Tibial artery (tissue), 4 donors: ENCODE measurements around the gene RASSF8.

Experiments used
- DNase-seq, 2 donors: peaks; one replicate each; pipeline ENCODE4 v3.0.0-alpha.2; 2019
- H3K27ac ChIP-seq, 2 donors: fragments of 200-600 bp; sonication (generic) in 1 of 2; 1 replicate in 1 of 2; 2 replicates in 1 of 2; pipeline ENCODE4 v1.5.1; 2018 to 2019; ENCODE audit warnings: mild to moderate bottlenecking in 1 of 2
- H3K27me3 ChIP-seq, 2 donors: fragments of 200-600 bp; sonication (generic) in 1 of 2; one replicate each; pipeline versions ENCODE4 v1.5.1 to v1.6.0; 2016 to 2019
- H3K36me3 ChIP-seq, 3 donors: fragments of 200-600 bp; sonication (generic) in 2 of 3; one replicate each; pipeline ENCODE4 v1.5.1; 2016 to 2019; ENCODE audit warnings: mild to moderate bottlenecking in 2 of 3
- H3K4me1 ChIP-seq, 4 donors: fragments of 200-600 bp; sonication (generic) in 2 of 4; 1 replicate in 3 of 4; 2 replicates in 1 of 4; pipeline ENCODE4 v1.5.1; 2016 to 2019
- H3K4me3 ChIP-seq, 2 donors: fragments of 200-600 bp; sonication (generic) in 1 of 2; 1 replicate in 1 of 2; 2 replicates in 1 of 2; pipeline ENCODE4 v1.5.1; 2018 to 2019; ENCODE audit warnings: mild to moderate bottlenecking in 2 of 2
- H3K9me3 ChIP-seq, 3 donors: fragments of 200-600 bp; sonication (generic) in 1 of 3; one replicate each; pipeline ENCODE4 v1.5.1; 2016 to 2019
- intact Hi-C: fragments of 100-400 bp; cut with DNase I; formaldehyde crosslinking; loops from one replicate; pipeline ENCODE4 v1.15.0; 2023; ENCODE audit warnings: low total_unique reads
- TF ChIP-seq, protein P1 (sequence below), 2 experiments: fragments of 200-600 bp in 1 of 2; fragments of 450-650 bp in 1 of 2; IDR thresholded peaks; one replicate each; pipeline ENCODE4 v1.5.1; 2017 to 2019; ENCODE audit warnings: antibody characterized with exemption in 2 of 2, mild to moderate bottlenecking in 1 of 2, moderate library complexity in 1 of 2

Gene RASSF8

DNA sequence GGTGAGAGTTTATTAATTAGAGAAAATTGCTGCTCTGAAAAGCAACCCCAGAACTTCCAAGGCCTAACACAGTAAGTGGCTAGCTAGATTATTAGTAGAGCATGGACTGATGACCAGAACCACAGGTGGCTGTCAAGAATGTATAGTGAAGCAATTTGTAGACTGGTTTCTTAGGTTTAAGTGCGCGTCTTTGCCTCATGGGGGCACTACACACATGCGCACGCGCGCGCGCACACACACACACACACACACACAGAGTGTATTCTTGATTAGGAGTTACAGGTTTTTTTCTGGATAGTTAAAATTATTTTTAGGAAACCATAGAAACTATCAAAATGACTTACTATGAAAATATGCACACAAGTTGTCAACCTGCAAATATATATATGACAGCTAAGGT is 99.8 kb downstream of the RASSF8 start:
- DNase-seq = no peak
- no peak overlapping the region for H3K4me3 ChIP-seq
- H3K27me3 ChIP-seq = no peaks in the 10 kb centered on the region
- TF ChIP-seq, protein P1, sequence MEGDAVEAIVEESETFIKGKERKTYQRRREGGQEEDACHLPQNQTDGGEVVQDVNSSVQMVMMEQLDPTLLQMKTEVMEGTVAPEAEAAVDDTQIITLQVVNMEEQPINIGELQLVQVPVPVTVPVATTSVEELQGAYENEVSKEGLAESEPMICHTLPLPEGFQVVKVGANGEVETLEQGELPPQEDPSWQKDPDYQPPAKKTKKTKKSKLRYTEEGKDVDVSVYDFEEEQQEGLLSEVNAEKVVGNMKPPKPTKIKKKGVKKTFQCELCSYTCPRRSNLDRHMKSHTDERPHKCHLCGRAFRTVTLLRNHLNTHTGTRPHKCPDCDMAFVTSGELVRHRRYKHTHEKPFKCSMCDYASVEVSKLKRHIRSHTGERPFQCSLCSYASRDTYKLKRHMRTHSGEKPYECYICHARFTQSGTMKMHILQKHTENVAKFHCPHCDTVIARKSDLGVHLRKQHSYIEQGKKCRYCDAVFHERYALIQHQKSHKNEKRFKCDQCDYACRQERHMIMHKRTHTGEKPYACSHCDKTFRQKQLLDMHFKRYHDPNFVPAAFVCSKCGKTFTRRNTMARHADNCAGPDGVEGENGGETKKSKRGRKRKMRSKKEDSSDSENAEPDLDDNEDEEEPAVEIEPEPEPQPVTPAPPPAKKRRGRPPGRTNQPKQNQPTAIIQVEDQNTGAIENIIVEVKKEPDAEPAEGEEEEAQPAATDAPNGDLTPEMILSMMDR (IDR thresholded peaks at IDR 0.05) = no peak
- H3K9me3 ChIP-seq = no peaks in the 10 kb centered on the region
- H3K4me1 ChIP-seq = peaks cover 0 to 22% (median 6%) of the 10 kb centered on the region in 4 donors
- no peaks in the 10 kb centered on the region for H3K36me3 ChIP-seq
- intact Hi-C loops = no loop called here
- H3K27ac ChIP-seq = no peak overlapping the region

DNA sequence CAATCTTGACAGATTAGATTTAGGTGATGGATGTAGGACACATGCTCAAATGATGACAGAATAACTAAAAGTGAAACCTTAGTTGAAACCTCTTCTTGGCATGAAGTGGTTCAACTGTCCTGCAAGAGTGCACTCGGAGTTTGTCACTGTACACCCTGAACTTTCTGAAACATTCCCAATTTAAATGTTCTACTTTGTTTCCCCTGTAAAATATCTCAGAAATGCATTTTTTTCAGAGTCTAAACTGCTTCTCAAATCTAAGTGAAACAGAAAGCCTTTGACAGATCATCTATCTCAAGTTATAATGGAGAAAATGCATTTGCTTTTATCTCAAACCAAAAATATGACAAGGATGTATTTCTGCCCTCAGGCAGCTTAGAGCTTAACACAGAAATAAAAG is 100.3 kb downstream of the RASSF8 start:
- no peaks in the 10 kb centered on the region for H3K36me3 ChIP-seq
- no peaks in the 10 kb centered on the region for H3K9me3 ChIP-seq
- TF ChIP-seq, protein P1 (IDR thresholded peaks at IDR 0.05) = no peak
- H3K27ac ChIP-seq = no peak overlapping the region
- H3K27me3 ChIP-seq = no peaks in the 10 kb centered on the region
- no peak overlapping the region for H3K4me3 ChIP-seq
- H3K4me1 ChIP-seq = peaks cover 0 to 17% (median 3%) of the 10 kb centered on the region in 4 donors
- no peak for DNase-seq
- intact Hi-C loops = no loop called here

DNA sequence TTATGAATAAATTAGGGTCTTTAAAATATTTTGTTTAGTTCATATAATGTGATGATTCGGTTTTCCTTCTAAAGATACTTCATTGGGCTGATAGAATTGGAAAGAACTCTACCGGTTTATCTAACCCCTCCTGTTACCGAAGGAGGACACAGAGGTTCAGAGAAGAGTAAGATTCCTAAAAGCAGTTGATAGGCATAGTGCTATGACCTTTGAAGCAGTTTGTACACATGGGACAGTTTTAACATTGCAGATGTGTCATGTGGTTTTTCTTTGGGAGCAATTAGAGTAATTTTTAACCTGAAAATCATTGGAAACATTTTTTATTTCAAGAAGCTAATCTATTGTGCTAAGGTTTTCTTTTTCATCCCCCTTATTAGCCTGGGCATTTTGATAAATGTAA is 103.5 kb downstream of the RASSF8 start:
- peaks cover 0 to under 1% (median 0%) of the 10 kb centered on the region in 3 donors for H3K36me3 ChIP-seq
- H3K4me3 ChIP-seq = no peak overlapping the region
- H3K27me3 ChIP-seq = no peaks in the 10 kb centered on the region
- no peaks in the 10 kb centered on the region for H3K4me1 ChIP-seq
- intact Hi-C loops = no loop called here
- TF ChIP-seq, protein P1 (IDR thresholded peaks at IDR 0.05) = no peak
- no peak overlapping the region for H3K27ac ChIP-seq
- DNase-seq = no peak
- H3K9me3 ChIP-seq = no peaks in the 10 kb centered on the region

DNA sequence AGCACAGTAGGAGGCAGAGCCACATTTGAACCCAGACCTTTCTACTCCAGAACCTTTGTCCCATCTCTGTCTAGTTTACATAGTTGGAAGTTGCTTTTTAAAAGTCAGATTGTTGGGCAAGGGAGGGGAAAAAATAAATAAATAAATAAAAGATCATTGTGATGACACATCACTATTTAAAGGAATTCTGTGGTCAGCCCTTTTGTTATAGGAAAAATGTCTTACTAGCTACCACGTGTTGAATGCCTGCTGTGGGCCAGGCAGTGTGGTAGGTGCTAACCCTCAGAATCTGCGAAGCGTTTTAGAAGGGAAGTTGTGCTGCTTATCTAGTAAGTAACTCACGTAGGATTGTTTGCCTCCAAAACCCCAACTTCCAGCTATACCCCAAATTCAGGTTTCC is 104.1 kb downstream of the RASSF8 start:
- Histone ChIP-seq H3K27me3 (no peaks in the 10 kb centered on the region), H3K36me3 (peaks cover 0 to 6% (median 0%) of the 10 kb centered on the region in 3 donors), H3K4me1 (no peaks in the 10 kb centered on the region), H3K27ac (no peak overlapping the region), H3K9me3 (no peaks in the 10 kb centered on the region), H3K4me3 (no peak overlapping the region)
- TF ChIP-seq, protein P1 (IDR thresholded peaks at IDR 0.05) = no peak
- intact Hi-C loops = no loop called here
- no peak for DNase-seq

DNA sequence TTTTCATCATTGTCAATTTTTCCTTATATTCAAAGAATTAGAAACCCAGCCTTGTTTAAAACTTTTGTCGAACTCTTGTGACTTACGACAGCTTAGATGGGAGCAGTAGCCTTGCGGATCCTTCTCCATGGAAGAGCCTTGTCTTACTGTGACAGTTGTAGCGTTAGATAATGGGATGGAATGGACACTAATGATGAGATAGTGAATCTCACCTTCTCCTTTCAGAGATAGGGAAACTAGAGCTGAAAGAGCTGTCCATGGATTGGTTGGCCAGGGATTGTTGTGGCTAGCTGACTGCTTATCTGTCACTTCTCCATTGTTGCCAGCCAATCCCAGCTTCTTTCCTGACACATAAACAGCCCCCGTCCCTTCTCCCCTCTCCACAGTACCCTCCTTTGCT is 107.0 kb downstream of the RASSF8 start:
- H3K4me3 ChIP-seq = no peak overlapping the region
- TF ChIP-seq, protein P1 (IDR thresholded peaks at IDR 0.05) = no peak
- peaks cover 0 to 13% (median 5%) of the 10 kb centered on the region in 3 donors for H3K36me3 ChIP-seq
- no peaks in the 10 kb centered on the region for H3K9me3 ChIP-seq
- no peak overlapping the region for H3K27ac ChIP-seq
- intact Hi-C loops = no loop called here
- no peaks in the 10 kb centered on the region for H3K4me1 ChIP-seq
- H3K27me3 ChIP-seq = no peaks in the 10 kb centered on the region
- no peak for DNase-seq

DNA sequence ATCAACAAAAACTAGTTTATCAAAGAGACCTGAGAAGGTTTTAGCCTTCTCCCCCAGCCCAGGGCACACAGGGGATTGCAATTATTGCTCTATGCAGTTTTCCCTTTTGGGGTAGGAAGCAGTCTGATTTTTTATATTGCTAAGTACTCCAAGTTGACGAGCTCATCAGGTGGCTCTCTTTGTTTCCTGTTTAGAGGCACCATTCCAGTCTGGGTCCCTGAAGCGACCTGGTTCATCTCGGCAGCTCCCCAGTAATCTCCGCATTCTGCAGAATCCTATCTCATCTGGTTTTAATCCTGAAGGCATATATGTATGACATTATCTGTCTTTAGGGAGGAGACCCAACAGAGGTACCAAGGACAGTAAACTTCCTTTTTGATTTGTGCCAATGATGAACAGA is 110.0 kb downstream of the RASSF8 start:
- Histone ChIP-seq H3K27me3 (no peaks in the 10 kb centered on the region), H3K27ac (no peak overlapping the region), H3K36me3 (peaks cover 0 to 13% (median 5%) of the 10 kb centered on the region in 3 donors), H3K9me3 (no peaks in the 10 kb centered on the region), H3K4me1 (no peaks in the 10 kb centered on the region), H3K4me3 (no peak overlapping the region)
- intact Hi-C loops = no loop called here
- TF ChIP-seq, protein P1 (IDR thresholded peaks at IDR 0.05) = no peak
- no peak for DNase-seq
